GM18519 (cell line): ENCODE data around the gene ANKRD44.
A peak's percentile ranks its signal among the peaks of the same experiment; 100 is the strongest.

Source experiments
- ATAC-seq: cut with Tn5 transposase; IDR thresholded peaks from one replicate; pipeline ENCODE4 v1.9.1; 2021; ENCODE audit warnings: mild to moderate bottlenecking, moderate library complexity; ENCODE audit not compliant: unreplicated experiment, low FRiP score

The ANKRD44 gene

DNA sequence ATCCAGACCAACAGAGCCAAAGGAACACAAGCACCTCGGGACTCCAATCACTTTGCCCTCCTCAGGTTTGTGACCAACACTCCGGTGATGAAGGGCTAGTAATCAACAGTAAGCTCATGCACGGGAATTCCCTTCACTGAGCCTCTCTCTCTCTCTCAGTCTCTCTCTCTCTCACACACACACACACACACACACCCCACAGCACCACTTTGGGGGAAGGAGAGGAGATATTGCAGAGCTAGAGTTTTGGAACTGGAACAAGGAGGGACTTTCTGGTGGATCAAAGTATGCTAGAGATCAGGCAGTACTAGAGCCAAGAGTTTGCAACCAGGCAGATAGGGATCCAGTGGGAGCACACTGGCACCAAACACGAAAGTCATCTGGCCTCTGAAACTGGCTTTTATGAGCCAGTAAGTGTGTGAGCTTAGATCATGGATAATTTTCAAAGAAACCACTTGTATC lies 98.7 kb downstream of the ANKRD44 start:
- ATAC-seq: no peak

DNA sequence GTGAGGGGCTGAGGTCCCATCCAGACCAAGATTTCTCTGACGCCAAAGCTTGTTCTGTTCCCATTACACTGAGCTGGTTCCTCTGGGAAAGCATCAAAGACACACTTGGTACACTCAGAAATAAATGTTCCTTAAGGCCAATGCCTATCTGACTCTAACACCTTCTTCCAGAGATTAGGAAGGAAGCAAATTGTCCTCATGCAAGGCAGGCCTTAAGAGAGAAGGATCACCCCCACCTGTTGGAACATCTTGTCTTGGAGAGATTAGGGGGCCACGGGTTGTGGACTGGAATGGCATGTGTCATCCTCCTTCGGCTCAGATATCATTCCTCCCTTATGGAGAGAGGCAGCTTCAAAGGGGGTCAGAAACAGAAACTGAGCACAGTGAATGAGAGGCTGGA lies 100.2 kb downstream of the ANKRD44 start:
- ATAC-seq: no peak

DNA sequence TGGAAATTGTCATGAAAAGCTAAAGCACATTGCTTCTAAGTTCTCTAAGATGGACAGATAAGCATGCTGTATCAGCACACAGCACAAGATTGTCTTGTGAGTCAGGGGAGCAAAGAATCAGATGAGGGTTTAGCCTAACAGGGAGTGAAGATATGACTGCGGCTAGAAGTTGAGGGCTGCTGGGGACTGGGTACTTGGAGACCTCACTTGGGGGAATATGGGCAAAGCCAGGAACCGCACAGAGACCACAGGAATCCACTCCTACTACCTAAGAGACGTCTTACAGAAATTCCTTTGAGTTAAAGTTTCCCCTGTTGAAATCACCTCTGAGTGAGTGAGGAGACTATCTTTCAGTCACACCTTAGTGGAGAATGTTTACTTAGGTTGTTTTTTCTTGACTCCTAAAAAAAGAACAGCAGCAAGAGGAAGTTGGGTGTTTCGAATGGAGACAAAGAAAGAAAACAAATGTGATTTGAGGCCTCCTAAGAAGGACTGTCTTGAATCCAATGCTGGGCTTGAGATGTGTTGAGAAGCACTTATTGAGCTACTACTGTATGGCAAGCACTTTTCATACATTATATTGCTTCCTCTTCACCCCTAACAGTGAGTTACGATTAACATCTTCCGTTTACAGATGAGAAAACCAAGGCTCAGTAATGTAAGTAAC lies 100.7 kb downstream of the ANKRD44 start:
- no peak for ATAC-seq

DNA sequence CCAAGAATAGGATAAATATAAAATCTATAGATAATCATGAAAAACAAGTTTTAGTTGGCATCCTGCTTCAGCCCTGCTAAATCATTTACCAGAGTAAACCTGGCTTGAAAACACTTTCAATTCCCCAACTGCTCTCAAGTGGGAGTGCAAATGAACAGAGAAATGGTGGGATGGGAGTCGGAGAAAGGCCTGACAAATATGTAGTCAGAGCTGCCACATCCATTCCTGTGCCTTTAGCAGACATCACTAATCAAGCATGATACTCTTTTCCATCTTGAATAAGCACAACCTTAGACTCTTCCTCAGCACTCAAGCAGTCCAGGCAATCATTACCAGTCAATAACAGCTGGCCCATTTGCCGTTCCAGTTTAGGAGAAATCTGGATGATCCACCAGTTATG lies 101.3 kb downstream of the ANKRD44 start:
- ATAC-seq: no peak

DNA sequence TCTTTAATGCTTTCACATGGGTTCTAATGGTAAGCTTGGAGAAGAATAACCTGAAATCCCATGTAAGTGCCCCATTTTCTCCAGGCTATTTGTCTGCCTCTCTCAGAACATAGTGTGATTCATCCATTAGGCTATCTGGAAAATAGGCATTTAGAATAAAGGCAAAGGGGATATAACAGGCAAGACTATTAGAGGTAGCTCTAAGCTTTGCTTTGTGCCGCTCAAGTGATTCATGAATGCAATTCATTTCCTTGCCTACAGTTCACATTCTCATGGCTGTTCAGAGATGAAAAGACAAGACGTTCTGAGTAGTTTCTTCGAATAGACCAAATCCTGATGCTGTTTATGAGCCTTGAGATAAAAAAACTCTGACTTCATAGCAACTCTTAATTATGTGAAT lies 101.7 kb downstream of the ANKRD44 start:
- no peak for ATAC-seq

DNA sequence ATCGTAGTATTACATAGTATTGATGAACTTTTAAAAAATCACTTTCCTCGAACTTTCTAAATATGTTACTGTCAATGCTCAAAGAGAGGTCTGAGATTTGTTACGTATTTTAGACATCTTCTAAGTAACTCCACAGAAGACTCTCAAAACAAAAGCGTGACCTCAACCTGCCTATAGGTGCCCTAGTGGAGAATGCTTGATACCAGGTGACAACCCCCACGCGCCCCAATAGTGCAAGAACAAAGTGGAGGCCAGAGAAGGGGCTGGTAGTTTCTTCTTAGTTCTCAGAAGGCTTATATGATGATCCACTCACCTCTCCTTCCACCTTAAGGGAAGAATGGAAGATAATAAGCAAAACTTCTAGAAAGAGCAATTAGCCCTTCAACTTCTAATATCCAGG lies 102.6 kb downstream of the ANKRD44 start:
- no peak for ATAC-seq

DNA sequence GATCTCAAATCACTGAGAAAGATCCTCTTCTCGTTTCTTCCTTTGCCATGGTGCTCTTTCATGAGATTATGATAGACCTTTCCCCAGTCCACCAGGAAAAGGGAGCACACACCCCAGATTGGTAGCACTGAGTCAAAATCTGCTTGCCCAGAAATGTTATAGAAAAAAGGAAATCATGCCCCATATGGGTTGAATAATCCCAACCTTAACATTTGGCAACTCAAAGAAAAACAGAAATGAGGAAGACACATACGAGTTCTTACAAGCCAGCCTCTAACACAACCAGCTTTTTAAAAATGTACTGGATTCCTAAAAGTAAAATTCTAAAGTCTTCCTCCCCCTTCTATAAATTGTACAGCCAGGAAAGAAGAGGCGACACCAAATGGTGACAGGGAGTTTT lies 103.0 kb downstream of the ANKRD44 start:
- no peak for ATAC-seq

DNA sequence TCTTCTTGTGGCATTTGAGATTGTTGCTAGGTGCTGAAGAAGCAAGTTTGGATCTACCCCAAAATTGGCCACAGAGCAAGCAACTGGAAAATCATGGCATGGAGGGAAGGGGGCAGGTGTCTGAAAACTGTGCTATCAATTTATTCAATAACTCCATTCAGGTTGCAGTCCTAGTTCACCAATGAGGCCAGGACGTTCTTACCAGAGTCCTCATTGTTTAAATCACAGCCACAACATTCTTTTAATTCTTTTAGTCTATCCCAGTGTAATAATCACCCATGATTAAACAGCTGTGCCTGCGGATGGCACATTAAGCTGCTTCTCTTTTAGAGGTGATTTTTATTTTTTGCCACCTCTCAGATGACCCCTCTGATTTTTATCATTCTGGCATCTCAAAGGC lies 103.5 kb downstream of the ANKRD44 start:
- no peak for ATAC-seq

DNA sequence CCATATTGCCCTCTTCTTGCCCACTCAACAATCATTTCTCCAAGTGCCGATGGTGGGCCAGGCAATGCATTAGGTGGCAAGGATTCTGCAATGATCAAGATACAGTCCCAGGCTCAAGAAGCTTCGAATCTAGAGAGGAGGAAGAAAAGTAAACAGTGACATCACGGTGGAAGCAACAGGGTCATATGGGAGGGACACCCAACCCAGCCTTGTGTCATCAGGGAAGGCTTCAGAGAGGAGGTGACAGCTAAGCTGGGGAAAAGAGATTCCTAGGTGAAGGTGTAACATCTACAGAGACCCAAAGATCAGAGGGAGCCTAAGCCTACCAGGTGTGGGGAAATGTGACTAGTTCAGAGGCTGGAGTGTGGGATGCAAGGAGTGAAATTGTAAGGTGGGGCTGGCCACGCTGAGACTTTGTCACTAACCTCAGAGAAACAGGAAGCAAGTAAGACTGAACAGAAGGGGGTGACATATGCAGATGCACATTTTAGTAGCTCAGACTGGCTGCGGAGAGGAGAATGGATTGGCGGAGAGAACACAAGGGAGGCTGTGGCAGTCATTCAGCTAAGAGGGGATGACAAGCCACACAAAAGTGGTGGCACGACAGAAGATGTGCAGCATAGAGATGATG lies 104.9 kb downstream of the ANKRD44 start:
- peak; percentile 61 for ATAC-seq

DNA sequence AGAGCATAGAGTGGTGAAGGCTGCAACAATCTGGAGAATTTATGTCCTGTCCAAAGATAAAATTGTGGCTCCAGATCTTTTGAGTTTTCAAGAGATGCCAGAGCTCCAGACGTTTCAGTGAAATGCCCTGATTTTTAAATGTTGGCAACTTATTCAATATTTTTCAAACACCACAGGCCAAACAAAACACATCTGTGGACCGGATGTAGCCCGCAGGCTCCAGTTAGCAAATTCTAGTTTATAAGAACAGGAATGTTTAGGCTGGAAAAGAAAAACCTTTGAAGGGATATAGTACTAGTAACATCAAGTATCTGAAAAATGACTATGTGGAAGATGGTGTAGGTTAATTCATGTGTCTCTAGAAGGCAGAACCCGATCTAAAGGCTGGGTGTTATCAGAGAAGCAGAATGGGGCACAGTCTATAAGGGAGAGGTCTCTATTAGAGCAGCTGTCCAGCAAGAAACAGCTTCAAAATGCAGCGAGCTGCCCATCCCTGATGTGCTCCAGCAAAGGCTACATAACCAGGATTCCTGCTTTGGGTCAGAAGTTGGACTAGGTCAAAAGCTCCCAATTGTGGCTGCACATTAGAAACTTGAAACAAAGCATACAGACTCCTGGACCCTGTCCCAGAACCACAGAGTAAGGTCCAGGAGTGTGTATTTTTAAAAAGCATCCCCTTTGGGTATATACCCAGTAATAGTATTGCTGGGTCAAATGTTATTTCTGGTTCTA lies 105.9 kb downstream of the ANKRD44 start:
- no peak for ATAC-seq

DNA sequence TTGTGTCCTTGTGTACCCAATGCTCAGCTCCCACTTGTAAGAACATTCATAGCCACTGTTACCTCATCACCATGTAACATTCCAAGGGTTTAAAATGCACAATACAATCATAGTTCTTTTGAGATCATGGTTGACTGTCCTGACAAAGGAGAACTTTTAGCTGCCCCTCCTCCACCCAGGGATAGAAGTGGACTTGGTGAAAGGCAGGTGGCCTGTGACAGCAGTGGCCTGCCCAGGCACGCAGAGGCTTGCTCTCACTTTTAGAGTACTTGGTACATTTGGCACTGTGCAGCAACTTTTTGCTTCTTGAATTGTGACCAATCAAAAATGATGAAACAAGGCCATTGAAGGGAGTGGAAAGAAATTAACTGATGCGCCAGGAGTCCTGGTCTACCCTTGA lies 108.7 kb downstream of the ANKRD44 start:
- no peak for ATAC-seq

DNA sequence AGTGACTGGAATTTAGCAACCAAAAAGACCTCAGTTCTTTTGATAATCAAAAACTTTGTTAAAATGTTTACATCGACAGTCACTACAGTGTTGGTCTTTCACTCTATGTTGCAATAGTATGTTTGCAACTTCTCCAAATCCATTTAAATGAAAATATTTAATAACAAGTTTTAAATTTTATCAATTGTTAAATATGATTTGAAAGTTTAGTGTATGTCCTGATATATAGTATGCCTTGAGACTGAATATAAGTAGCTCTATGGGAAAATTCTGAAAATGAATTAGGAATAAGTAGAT lies 109.9 kb downstream of the ANKRD44 start:
- ATAC-seq: no peak

DNA sequence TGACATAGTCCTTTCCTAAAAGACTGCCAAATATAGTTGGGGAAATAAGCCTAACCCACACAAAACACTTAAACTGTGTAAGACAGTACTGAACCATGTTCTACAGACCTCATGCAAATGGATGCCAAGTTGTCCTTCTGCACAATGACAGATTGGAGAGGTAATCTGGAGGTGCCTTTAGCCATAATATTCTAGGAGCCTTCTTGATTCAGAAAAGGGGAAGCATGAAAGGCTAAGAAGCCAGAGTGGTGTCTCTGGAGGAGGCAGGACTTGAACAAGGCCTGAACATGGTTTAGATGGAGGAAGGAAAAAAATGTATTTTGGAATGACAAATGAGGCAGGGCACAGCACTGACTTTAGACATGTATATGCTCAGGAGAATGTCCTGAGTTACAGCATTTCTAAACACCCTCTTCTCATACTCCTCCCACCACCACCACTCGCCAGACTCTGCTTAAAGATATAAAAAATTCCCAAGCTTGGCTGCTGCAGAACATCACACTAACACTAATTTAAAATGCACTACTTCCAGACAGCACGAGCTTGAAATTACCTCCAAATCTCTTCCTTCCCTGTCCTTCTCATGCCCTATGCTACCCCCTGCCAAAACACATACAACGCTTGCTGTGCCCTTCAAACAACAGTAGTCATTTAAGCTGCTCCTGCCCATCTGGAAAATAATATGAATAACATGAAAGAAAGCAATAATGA lies 110.4 kb downstream of the ANKRD44 start:
- ATAC-seq: no peak

DNA sequence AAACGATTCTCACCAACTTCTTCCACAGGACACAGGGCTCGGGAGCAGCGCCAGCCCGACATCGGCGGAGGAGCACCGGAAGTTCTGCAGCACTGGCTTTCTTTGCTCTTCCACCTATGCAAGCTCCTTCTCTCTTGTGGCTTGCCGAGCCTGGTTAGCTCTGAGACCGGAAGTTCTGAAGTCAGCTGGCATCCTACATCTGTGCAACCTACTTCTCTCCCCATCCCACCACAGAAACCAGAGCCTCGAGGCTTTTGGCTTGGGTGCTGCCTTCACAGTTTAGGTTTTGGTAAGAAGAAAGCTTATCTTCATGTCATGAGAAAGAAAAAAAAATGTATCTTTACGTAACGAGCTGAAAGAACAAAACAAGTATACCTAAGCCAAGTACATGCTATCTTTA lies 111.7 kb downstream of the ANKRD44 start:
- peak; percentile 95 for ATAC-seq

DNA sequence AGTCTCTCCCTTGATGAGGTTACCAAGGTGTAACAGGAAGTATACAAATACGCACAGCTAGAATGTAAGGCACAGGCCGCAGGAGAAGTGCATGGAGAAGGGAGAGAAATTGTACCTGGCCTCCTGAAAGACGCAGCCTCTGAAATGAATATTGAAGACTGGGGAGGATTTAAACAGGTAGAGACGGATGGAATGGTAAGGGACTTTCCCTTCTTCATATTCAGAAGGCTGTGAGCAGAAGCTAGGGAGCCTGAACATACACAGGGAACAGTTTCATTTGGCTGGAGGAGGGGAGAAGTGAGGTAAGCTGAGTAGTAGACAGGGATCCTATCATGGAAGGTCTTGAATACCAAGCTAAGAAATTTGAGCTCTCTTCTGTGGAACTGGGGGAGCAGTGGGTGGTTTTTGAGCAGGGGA lies 112.7 kb downstream of the ANKRD44 start:
- ATAC-seq: no peak

DNA sequence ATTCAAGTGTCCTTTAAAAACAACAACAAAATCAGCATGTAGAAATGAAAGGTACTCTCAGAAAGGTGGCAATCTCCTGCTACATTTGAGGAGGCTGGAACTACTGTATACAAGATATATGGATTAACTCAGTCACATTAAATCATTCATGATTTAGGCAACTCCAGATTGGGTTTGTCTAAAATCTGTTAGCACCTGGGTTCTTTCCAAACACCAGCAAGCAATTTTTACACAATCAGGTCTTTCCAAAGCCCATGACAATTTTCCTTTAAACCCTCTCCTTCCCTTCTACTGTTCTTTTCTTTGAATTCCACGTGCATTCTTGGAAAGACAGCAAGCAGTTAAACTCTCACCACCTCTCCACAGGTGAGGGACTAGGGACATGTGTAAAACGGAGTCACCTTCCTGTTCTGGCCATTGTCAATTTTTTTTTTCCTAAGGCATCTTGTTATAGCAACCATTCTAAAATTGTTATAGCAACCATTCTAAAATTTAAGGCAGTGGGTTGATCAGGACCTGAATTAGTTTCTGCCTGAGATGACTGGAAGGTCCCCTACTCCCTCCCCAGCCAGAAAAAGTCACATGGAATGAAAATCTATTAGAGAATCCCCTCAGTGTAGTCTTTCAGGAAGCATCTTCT lies 113.9 kb downstream of the ANKRD44 start:
- ATAC-seq: no peak

DNA sequence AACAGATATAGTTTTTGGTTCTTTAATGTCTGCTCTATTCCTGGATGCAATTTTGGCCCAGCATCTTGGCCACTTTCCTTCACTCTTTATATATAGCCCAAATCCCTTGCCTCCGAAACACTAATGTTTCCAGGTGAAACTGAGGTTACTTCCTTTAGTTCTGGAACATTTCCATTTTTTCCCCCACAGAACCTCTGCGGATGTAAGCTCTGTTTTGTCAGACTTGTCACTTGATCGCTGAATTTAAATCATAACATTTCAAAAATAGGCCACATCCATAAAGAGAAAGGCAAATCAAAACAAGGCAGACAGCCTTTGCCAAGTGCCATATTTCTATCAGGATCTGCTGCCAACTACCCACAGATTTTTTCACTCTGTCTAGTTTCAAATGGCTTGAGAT lies 115.1 kb downstream of the ANKRD44 start:
- ATAC-seq: no peak

DNA sequence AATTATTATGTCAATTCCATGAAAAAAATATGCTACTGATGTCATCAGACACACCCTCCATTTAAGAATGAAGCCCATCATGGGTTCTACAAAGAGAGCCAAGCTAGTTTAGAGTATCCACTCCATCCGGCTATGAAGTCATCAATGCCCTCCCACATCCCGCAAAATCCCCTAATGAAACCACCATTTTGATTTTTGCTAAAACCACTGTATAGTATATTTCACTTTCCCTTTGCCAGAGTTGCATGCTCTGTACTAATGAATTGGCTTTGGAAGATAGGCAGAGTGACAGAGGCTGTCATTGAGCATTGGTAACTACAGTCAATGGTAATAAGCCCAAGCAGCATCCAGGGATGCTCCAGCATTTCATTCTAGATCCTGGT lies 118.6 kb downstream of the ANKRD44 start:
- peak; percentile 79 for ATAC-seq

DNA sequence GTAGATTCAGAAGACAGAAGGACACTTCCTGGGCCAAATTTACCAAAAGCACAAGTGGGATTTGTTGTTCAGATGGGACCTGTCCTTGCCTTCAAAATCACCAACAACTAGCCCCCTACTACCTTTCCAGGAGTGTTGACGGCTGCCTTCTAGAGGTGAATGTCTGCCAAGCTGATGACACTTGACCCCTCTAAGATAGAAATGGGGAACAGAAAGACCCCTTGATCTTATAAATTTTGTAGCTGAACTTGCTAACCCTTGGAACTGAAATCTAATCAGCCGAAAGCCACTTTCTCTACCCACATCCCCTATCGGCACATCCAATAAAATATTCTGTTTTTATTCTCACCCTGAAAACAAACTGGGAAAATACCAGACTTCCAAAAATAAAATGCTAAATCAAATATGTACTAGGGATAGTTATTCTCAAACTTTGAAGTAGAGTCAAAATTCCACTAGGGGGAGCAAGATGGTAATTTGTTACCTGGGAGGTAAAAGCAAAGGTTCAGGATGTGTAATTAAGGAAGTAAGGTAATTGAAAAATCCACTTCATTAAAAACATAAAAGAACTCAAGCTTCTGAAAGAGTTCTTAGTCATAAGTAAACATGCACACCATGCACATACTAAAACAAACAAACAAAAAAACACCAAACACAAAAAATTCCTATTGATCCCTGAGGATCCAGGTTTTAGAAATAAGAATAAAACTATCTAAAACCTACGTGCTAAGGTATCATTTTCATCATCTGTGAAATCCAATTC lies 119.2 kb downstream of the ANKRD44 start:
- no peak for ATAC-seq

DNA sequence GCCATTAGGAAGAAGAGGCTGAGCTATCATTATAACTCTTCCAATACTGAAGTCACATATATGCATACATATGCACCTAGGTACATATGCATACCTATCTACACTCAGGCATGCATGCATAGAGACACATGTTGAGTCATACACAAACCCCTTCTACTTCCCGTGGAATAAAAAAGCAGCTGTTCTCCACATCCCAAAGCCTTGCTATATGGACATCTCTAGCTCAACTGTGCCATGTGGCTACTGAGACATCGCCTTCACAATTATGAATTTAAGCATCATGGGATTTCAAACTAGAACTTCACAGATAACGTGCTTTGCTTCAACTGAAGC lies 120.5 kb downstream of the ANKRD44 start:
- ATAC-seq: no peak
